K562 (cell line): ENCODE results near the gene BCAP31. TPM values are rescaled to one million over a fixed set of nuclear protein-coding genes. Genes with fewer than 3 reads are reported as not detected.

Experiments used
- BHLHE40 ChIP-seq: IDR thresholded peaks from 2 replicates; pipeline ENCODE4 v1.6.1; 2011; ENCODE audit warnings: low read length, improper control_type of control experiment
- CEBPB ChIP-seq: fragments of 450-650 bp; IDR thresholded peaks from 2 replicates; pipeline ENCODE4 v1.6.1; 2016; ENCODE audit warnings: missing genetic modification characterization, missing compliant biosample characterization
- FOXJ3 ChIP-seq: sonication (generic); formaldehyde crosslinking; IDR thresholded peaks from 2 replicates; pipeline ENCODE4 v1.4.0; 2020; ENCODE audit warnings: mild to moderate bottlenecking, missing genetic modification reagents
- GTF2A2 ChIP-seq: IDR thresholded peaks from 2 replicates; pipeline ENCODE4 v1.6.1; 2016; ENCODE audit warnings: mild to moderate bottlenecking, missing genetic modification characterization, missing compliant biosample characterization
- HMGN3 ChIP-seq: IDR thresholded peaks from 2 replicates; pipeline ENCODE4 v1.6.1; 2011; ENCODE audit warnings: borderline replicate concordance, low read depth, mild to moderate bottlenecking, mixed read lengths, low read length; ENCODE audit not compliant: insufficient read length; ENCODE audit errors: extremely low read depth
- MCM3 ChIP-seq: fragments of 450-650 bp; IDR thresholded peaks from 2 replicates; pipeline ENCODE4 v1.6.1; 2016
- MCM7 ChIP-seq, 2 experiments: fragments of 450-650 bp; IDR thresholded peaks; 2 replicates each; pipeline ENCODE4 v1.6.1; 2016 to 2018
- MED1 ChIP-seq: sonication (generic); formaldehyde crosslinking; IDR thresholded peaks from 2 replicates; pipeline ENCODE4 v1.8.1; 2023; ENCODE audit warnings: missing genetic modification reagents, borderline replicate concordance
- MIER1 ChIP-seq: fragments of 450-650 bp; IDR thresholded peaks from 2 replicates; pipeline ENCODE4 v1.6.1; 2016; ENCODE audit warnings: antibody characterized with exemption, mild to moderate bottlenecking, low read depth
- MXD1 ChIP-seq: fragments of 250-450 bp; sonication (Bioruptor Pico); IDR thresholded peaks from 2 replicates; pipeline ENCODE4 v1.8.0; 2021; ENCODE audit warnings: borderline replicate concordance, mild to moderate bottlenecking, moderate library complexity; ENCODE audit not compliant: poor library complexity, severe bottlenecking
- NFIX ChIP-seq: fragments of 250-450 bp; sonication (Bioruptor Pico); IDR thresholded peaks from 2 replicates; pipeline ENCODE4 v1.4.0; 2020; ENCODE audit warnings: low read depth, mild to moderate bottlenecking, moderate library complexity
- PHB2 ChIP-seq: fragments of 450-650 bp; IDR thresholded peaks from 2 replicates; pipeline ENCODE4 v1.6.1; 2017; ENCODE audit warnings: low read depth
- POLR2H ChIP-seq: IDR thresholded peaks from 2 replicates; pipeline ENCODE4 v1.6.1; 2016; ENCODE audit warnings: missing genetic modification characterization, low read depth, mild to moderate bottlenecking, control low read depth, missing compliant biosample characterization, moderate library complexity
- PTRF ChIP-seq: fragments of 450-650 bp; IDR thresholded peaks from 2 replicates; pipeline ENCODE4 v1.6.1; 2016; ENCODE audit warnings: mild to moderate bottlenecking, missing genetic modification characterization, missing compliant biosample characterization
- SMAD1 ChIP-seq: fragments of 150-350 bp; IDR thresholded peaks from 2 replicates; pipeline ENCODE4 v1.6.1; 2014; ENCODE audit warnings: low read length, low read depth; ENCODE audit not compliant: partially characterized antibody
- VEZF1 ChIP-seq: fragments of 200-800 bp; sonication (Bioruptor generic); IDR thresholded peaks from 2 replicates; pipeline ENCODE4 v1.6.1; 2017; ENCODE audit warnings: missing genetic modification characterization, missing compliant biosample characterization
- YBX1 ChIP-seq: fragments of 450-650 bp; IDR thresholded peaks from 2 replicates; pipeline ENCODE4 v1.7.1; 2016; ENCODE audit warnings: mild to moderate bottlenecking
- ZKSCAN1 ChIP-seq: fragments of 150-350 bp; IDR thresholded peaks from 2 replicates; pipeline ENCODE4 v1.6.1; 2016; ENCODE audit warnings: low read depth, low read length
- ZKSCAN8 ChIP-seq: fragments of 200-800 bp; sonication (Bioruptor generic); IDR thresholded peaks from 2 replicates; pipeline ENCODE4 v1.6.1; 2016; ENCODE audit warnings: missing genetic modification characterization, missing compliant biosample characterization
- ZNF449 ChIP-seq: fragments of 250-450 bp; sonication (Bioruptor Pico); IDR thresholded peaks from 2 replicates; pipeline ENCODE4 v1.8.0; 2022; ENCODE audit warnings: moderate library complexity, mild to moderate bottlenecking, inconsistent platforms
- ZNF655 ChIP-seq: fragments of 250-450 bp; sonication (Bioruptor Pico); IDR thresholded peaks from 2 replicates; pipeline ENCODE4 v1.5.0; 2021
- polyA plus RNA-seq, 8 experiments: library from polyadenylated mRNA; depleted of rRNA in 4 of 8; stranded (reverse) in 5 of 8; unstranded in 3 of 8; fragments of >200 nt; fragmentation: Nextera tagmentation in 2 of 8; fragmentation: Illumina TruSeq in 1 of 8; extraction: Ambion mirVana in 2 of 8; extraction: Trizol in 1 of 8; gene quantifications; 2 replicates each; pipeline versions ENCODE4 v1.2.1 to v1.2.3, GENCODE V29; 2011 to 2014; ENCODE audit warnings: inconsistent platforms in 1 of 8, missing spikeins in 1 of 8
- total RNA-seq, 7 experiments: library from RNA; depleted of rRNA in 6 of 7; stranded (reverse); fragments of >200 nt in 6 of 7; fragmentation: Illumina TruSeq in 2 of 7; extraction: Trizol in 2 of 7; gene quantifications; 2 replicates each; pipeline versions ENCODE4 v1.2.1 to v1.2.3, GENCODE V29; 2011 to 2021; ENCODE audit warnings: low replicate concordance in 1 of 7

Gene BCAP31
- total and polyA plus RNA-seq, 9 of the 15 experiments (the other 6 are each of a cell fraction or from before 2014, with no cell fraction given) = 156 to 683 (median 188) TPM

- no peak for TF ChIP-seq ZNF655 (CRISPR knock-in tag)
- TF ChIP-seq MCM7 (IDR thresholded peaks at IDR 0.05) = no peak
- TF ChIP-seq PHB2 = no peak
- no peak for TF ChIP-seq ZKSCAN8 (CRISPR knock-in tag)
- no peak for TF ChIP-seq ZKSCAN1
- TF ChIP-seq FOXJ3 = no peak
- no peak for TF ChIP-seq NFIX (CRISPR knock-in tag)
- no peak for TF ChIP-seq MIER1
- TF ChIP-seq MCM3 = no peak
- TF ChIP-seq HMGN3 = no peak
- TF ChIP-seq ZNF449 (CRISPR knock-in tag) = no peak
- TF ChIP-seq MXD1 (CRISPR knock-in tag) = no peak
- TF ChIP-seq PTRF = no peak
- TF ChIP-seq VEZF1 (CRISPR knock-in tag) = peak; percentile 94
- TF ChIP-seq YBX1 = no peak
- TF ChIP-seq GTF2A2 (tag) = no peak
- peak; percentile 39; the same call in 1 of the 2 replicates for TF ChIP-seq POLR2H
- no peak for TF ChIP-seq CEBPB
- no peak for TF ChIP-seq BHLHE40
- TF ChIP-seq SMAD1 = no peak
- no peak for TF ChIP-seq MED1 (CRISPR knock-in tag)
Measured at GRCh38 chrX:153724252-153725038, at the start of gene BCAP31, which contains the start of gene ABCD1 (continued).
